Measurements from ENCODE around the gene ZNF784. TPM values are rescaled to one million over a fixed set of nuclear protein-coding genes. Genes with fewer than 3 reads are reported as not detected.

The ZNF784 gene
- total RNA-seq, 1 donor from 2014 or later: 12.9 TPM

DNA sequence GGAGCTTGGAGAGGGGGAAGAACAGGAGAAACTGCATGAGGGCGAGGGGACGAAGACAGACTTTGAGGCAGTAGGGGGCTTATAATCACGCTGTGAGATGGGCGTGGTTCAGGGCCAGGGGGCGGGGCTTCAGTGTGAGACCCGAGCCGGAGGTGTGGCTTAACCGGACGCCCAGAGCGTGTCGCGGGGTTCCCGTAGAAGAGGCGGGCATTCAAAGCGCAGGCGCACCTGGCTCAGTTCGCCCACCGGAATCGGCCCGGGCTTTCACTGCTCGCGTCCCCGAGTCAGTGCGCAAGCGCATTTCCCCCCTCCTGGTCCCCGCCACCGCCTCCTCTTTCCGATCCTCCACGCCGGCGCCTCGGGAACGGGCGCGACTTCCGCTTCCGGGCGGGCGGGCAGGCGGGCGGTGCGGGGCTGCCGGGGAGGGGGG lies 19.1 kb downstream of the ZNF784 start:
- Mint-ChIP-seq H3K27ac (peak overlapping the region; percentile 98), H3K4me1 (peaks cover 31% of the 10 kb centered on the region), H3K27me3 (ENCODE audit: low read depth) (no peaks in the 10 kb centered on the region), H3K9me3 (no peaks in the 10 kb centered on the region), H3K36me3 (peaks cover 17% of the 10 kb centered on the region), H3K4me3 (peak overlapping the region; percentile 78)
- DNase-seq (ENCODE audit: low spot score in 2 of 2, unreplicated experiment in 2 of 2): peak; percentile 99
- TF ChIP-seq, protein P1, sequence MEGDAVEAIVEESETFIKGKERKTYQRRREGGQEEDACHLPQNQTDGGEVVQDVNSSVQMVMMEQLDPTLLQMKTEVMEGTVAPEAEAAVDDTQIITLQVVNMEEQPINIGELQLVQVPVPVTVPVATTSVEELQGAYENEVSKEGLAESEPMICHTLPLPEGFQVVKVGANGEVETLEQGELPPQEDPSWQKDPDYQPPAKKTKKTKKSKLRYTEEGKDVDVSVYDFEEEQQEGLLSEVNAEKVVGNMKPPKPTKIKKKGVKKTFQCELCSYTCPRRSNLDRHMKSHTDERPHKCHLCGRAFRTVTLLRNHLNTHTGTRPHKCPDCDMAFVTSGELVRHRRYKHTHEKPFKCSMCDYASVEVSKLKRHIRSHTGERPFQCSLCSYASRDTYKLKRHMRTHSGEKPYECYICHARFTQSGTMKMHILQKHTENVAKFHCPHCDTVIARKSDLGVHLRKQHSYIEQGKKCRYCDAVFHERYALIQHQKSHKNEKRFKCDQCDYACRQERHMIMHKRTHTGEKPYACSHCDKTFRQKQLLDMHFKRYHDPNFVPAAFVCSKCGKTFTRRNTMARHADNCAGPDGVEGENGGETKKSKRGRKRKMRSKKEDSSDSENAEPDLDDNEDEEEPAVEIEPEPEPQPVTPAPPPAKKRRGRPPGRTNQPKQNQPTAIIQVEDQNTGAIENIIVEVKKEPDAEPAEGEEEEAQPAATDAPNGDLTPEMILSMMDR (IDR thresholded peaks at IDR 0.05; ENCODE audit: unreplicated experiment): no peak

GRCh38 chr19:55603581-55604292 lies 20.6 kb downstream of the ZNF784 start:
- no peak overlapping the region for H3K4me3 Mint-ChIP-seq
- H3K27ac Mint-ChIP-seq: peak overlapping the region; percentile 72
- DNase-seq (ENCODE audit: low spot score in 2 of 2, unreplicated experiment in 2 of 2): no peak
- H3K27me3 Mint-ChIP-seq (ENCODE audit: low read depth): no peaks in the 10 kb centered on the region
- no peaks in the 10 kb centered on the region for H3K9me3 Mint-ChIP-seq
- TF ChIP-seq, protein P1 (IDR thresholded peaks at IDR 0.05; ENCODE audit: unreplicated experiment): no peak
- peaks cover 33% of the 10 kb centered on the region for H3K4me1 Mint-ChIP-seq
- H3K36me3 Mint-ChIP-seq: peaks cover 8% of the 10 kb centered on the region

- H3K27ac Mint-ChIP-seq: peak overlapping the region; percentile 72
- no peak overlapping the region for H3K4me3 Mint-ChIP-seq
- H3K9me3 Mint-ChIP-seq: no peaks in the 10 kb centered on the region
- no peaks in the 10 kb centered on the region for H3K27me3 Mint-ChIP-seq (ENCODE audit: low read depth)
- TF ChIP-seq, protein P1 (IDR thresholded peaks at IDR 0.05; ENCODE audit: unreplicated experiment): no peak
- DNase-seq (ENCODE audit: low spot score in 2 of 2, unreplicated experiment in 2 of 2): no peak
- H3K36me3 Mint-ChIP-seq: peaks cover 8% of the 10 kb centered on the region
- peaks cover 36% of the 10 kb centered on the region for H3K4me1 Mint-ChIP-seq
Measured at GRCh38 chr19:55603115-55603514, 21.3 kb downstream of the ZNF784 start.

DNA sequence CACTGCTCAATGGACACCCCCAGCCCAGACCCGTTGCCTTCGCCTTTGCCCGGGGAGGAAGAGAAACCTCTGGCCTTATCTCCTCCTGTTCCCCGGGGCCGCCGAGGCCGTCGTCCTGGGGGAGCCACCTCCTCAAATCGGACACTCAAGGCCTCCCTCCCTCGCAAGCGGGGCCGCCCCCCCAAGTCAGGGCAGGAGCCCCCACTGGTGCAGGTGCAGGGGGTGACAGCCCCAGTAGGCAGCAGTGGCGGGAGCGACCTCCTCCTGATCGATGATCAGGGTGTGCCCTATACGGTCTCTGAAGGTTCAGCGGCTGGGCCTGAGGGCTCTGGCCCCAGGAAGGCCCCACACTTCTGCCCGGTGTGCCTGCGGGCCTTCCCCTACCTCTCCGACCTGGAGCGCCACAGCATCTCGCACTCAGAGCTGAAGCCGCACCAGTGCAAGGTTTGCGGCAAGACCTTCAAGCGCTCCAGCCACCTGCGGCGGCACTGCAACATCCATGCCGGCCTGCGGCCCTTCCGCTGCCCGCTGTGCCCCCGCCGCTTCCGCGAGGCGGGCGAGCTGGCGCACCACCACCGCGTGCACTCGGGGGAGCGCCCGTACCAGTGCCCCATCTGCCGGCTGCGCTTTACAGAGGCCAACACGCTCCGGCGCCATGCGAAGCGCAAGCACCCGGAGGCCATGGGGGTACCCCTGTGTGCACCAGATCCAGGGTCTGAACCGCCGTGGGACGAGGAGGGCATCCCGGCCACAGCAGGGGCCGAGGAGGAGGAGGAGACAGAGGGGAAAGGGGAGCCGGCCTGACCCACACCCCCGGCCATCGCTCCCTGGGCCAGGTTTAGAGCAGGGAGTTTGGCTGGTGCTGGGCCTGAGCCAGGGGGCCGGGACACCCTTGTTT lies 22.0 kb downstream of the ZNF784 start:
- TF ChIP-seq, protein P1 (IDR thresholded peaks at IDR 0.05; ENCODE audit: unreplicated experiment): no peak
- no peak for DNase-seq (ENCODE audit: low spot score in 2 of 2, unreplicated experiment in 2 of 2)
- Mint-ChIP-seq H3K27me3 (ENCODE audit: low read depth) (no peaks in the 10 kb centered on the region), H3K4me1 (peaks cover 36% of the 10 kb centered on the region), H3K27ac (no peak overlapping the region), H3K9me3 (no peaks in the 10 kb centered on the region), H3K36me3 (peaks cover 9% of the 10 kb centered on the region), H3K4me3 (no peak overlapping the region)

DNA sequence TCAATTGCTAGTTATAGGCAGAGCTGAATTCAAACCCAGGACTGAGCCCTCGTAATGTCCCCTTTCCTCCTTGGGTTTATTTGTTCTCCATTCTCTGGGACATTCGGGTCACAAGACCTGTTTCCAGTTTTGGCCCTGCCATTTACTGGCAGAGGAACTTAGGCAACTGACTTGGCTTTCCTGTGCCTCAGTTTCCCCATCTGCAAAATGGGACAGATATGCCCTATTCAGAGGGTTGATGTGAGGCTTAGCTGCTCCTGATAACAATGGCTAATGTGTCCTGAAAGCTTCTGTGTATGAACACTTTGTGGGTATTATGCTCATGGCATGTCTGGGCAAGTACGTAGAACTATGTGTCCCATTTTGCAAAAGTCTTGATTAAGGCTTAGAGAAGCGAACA lies 23.3 kb downstream of the ZNF784 start:
- H3K27me3 Mint-ChIP-seq (ENCODE audit: low read depth): no peaks in the 10 kb centered on the region
- H3K4me1 Mint-ChIP-seq: peaks cover 25% of the 10 kb centered on the region

More for the DNA sequence above, 23.3 kb downstream of the ZNF784 start:
- peak overlapping the region; percentile 83 for H3K27ac Mint-ChIP-seq
- H3K4me3 Mint-ChIP-seq: peak overlapping the region; percentile 71
- DNase-seq (ENCODE audit: low spot score in 2 of 2, unreplicated experiment in 2 of 2): no peak
- TF ChIP-seq, protein P1 (IDR thresholded peaks at IDR 0.05; ENCODE audit: unreplicated experiment): no peak
- no peaks in the 10 kb centered on the region for H3K9me3 Mint-ChIP-seq
- H3K36me3 Mint-ChIP-seq: peaks cover 21% of the 10 kb centered on the region

Data from mesothelial cell of epicardium (in vitro differentiated cells).